GM10847 (cell line): ENCODE data around the gene GABPA.

Source experiments
- POLR2A ChIP-seq: IDR thresholded peaks from 2 replicates; pipeline ENCODE4 v1.6.1; 2011; ENCODE audit not compliant: insufficient read length; ENCODE audit errors: extremely low read depth

GABPA gene

DNA sequence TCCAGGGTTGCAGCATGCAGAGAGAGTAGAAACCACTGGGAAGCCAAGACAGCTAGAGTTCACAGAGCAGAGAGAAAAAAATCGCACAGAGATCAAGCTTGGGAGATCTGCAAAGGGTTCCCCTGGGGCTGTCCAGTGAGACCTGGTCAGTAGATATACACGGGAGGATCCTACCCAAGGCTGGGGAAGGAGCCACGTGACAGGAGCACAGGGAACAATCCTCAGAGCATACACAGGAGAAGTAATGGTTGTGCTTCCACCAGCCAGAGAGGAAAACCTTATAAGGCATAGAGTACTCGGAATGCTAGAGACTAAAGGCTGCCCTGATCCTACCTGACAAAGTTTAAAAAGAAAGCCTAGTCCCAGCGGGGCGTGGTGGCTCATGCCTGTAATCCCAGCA is 53.9 kb downstream of the GABPA start:
- TF ChIP-seq POLR2A, result no peak

GRCh38 chr21:25790122-25790877 is 55.5 kb downstream of the GABPA start:
- no peak for TF ChIP-seq POLR2A

DNA sequence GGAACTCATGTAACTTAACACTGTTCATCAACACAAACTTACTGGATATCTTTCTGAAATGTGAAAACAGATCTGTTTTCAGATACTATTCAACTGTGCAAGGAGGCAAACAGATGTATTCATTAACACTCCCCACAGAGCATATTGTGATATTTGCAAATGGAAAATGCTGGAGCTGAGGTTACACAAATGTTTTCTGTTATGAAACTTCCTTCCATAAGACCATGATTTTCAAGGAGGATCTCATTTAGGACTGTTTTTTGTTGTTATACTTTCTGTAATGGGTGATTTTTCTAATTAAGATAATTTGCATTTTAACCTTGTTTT is 56.1 kb downstream of the GABPA start:
- no peak for TF ChIP-seq POLR2A

DNA sequence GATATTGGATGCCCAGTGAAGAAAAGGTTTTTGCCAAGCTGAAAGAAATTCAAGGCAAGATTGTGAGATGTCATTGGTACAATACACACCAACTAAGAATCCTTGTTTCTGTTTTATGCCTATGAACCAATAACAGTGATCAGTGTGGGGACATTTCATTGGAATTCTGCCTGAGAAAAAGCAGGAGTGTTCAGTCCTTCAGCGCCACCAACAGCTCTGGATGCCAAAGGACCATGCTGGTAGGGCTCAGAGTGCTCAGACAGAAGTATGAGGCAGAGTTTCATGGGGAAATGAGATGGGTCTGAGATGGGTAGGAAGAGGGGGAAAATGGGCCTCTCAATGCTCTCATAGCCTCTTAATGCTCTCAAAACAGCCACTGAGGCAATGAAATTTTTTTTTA is 56.5 kb downstream of the GABPA start:
- TF ChIP-seq POLR2A, result no peak

GRCh38 chr21:25801217-25802014 is 66.6 kb downstream of the GABPA start:
- TF ChIP-seq POLR2A, result no peak

DNA sequence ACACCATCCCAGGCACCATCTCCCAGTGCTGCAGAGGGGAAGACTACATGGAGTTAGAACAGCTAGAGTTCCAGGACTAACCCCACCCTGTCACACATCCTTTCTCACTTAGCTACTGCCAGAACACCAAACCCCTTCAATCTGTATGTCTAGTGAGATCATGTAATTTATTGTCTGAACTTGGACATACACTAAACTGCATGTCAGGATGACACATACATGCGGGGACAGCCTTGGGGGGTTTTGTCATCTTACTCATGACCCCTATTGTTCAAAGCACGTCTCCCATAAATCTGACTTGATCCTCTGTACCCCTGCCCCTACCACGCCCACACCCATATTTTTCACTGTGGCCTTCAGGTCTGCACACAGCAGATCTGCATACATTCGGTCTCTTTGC is 71.3 kb downstream of the GABPA start:
- TF ChIP-seq POLR2A, result no peak

DNA sequence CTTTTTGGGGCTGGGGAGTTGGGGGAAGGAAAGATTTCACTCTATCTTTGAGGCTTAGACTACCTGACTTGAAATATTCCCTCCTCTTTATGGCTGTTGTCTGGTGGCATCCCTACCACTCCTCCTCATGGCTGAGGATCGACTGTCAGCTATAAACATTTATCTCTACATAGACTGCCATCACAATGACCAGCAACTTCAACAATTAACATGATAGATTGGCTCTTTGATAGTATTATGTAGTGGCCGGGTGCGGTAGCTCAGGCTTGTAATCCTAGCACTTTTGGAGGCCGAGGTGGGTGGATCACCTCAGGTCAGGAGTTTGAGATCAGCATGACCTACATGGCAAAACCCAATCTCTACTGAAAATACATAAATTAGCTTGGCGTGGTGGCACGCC is 72.4 kb downstream of the GABPA start:
- TF ChIP-seq POLR2A, result no peak

- TF ChIP-seq POLR2A, result no peak
These were observed 74.2 kb downstream of the GABPA start for GRCh38 chr21:25809013-25809412.

DNA sequence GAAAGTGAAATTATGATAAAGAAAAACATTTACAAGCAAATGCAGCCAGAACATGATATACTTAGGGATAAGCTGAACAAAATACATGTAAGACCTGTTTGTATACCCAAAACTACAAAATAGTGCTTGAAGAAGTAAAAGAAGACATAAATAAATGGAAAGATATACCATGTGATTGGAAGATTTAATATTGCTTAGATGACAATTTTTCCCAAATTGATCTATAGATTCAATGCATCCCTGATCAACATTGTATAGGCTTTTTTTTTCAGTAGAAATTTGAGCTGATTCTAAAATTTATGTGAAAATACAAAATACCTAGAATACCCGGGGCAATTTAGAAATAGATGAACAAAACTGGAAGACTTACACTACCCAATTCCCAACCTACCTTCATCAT is 76.4 kb downstream of the GABPA start:
- TF ChIP-seq POLR2A, result no peak

DNA sequence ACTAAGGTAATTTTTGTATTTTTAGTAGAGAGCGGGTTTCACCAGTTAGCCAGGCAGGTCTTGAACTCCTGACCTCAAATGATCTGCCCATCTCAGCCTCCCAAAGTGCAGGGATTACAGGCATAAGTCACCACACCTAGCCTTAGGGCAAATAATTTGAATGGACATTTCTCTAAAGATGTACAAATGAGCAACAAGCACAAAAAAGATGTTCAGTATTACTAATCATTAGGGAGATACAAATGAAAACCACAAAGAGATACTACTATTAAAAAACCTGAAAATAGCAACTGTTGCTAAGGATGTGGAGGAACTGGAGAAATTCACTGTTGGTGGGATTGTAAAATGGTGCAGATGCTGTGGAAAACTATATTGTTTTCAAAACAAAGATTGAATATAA is 79.1 kb downstream of the GABPA start:
- TF ChIP-seq POLR2A, result no peak

- no peak for TF ChIP-seq POLR2A
These were observed 83.3 kb downstream of the GABPA start for GRCh38 chr21:25818121-25818520.

DNA sequence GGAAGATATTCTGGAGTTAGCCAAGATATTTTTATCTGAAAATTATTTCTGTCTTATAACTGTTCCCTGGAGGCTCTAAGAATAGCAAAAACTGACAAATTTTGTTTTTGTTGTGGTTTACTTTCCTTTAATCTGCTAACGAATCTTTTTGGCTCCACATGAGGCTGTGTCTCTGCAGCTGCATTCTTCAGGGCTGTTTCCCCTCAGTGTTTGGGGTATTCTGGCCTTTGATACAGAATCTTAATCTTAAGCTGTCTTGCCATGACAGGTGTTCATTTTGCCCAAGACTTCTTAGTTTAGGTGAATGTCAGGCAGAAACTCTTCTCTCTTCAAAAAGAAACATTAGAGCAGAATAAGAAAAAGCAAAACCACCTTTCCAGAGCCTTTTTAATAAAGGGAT is 83.8 kb downstream of the GABPA start:
- TF ChIP-seq POLR2A, result no peak
